Bronchial epithelial cell (primary cell): ENCODE data around the gene HCN2. TPM values are rescaled to one million over a fixed set of nuclear protein-coding genes. Genes with fewer than 3 reads are reported as not detected.

Experiments
- DNase-seq: peaks from one replicate; pipeline ENCODE4 v3.0.0-alpha.2; 2010; ENCODE audit warnings: low read depth
- FAIRE-seq: peaks from 2 replicates; lab custom pipeline; 2011; peaks lifted over from hg19 to GRCh38; lab: Jason Lieb, UNC
- H3K27me3 ChIP-seq: 2 replicates; pipeline ENCODE4 v1.5.1; 2011; ENCODE audit warnings: low read length; ENCODE audit not compliant: control insufficient read depth, insufficient read depth
- H3K36me3 ChIP-seq: 2 replicates; pipeline ENCODE4 v1.5.1; 2011; ENCODE audit warnings: low read length; ENCODE audit not compliant: control insufficient read depth, insufficient read depth
- H3K4me3 ChIP-seq: 2 replicates; pipeline ENCODE4 v1.5.1; 2011; ENCODE audit warnings: mild to moderate bottlenecking, low read depth, low read length, control low read depth
- total RNA-seq: library from RNA; depleted of rRNA; stranded (reverse); fragments of >200 nt; gene quantifications from 2 replicates; pipeline ENCODE4 v1.2.1, GENCODE V29; 2014
- TF ChIP-seq, protein P1 (sequence below): IDR thresholded peaks from 2 replicates; pipeline ENCODE4 v1.5.1; 2011; ENCODE audit warnings: mild to moderate bottlenecking, moderate library complexity, low read length, control low read depth, inconsistent platforms; ENCODE audit not compliant: insufficient read depth, severe bottlenecking

Gene HCN2
- total RNA-seq, 1 donor from 2014 or later, result under 0.01 TPM

GRCh38 chr19:567296-567900, 22.3 kb upstream of the HCN2 start:
- TF ChIP-seq, protein P1, sequence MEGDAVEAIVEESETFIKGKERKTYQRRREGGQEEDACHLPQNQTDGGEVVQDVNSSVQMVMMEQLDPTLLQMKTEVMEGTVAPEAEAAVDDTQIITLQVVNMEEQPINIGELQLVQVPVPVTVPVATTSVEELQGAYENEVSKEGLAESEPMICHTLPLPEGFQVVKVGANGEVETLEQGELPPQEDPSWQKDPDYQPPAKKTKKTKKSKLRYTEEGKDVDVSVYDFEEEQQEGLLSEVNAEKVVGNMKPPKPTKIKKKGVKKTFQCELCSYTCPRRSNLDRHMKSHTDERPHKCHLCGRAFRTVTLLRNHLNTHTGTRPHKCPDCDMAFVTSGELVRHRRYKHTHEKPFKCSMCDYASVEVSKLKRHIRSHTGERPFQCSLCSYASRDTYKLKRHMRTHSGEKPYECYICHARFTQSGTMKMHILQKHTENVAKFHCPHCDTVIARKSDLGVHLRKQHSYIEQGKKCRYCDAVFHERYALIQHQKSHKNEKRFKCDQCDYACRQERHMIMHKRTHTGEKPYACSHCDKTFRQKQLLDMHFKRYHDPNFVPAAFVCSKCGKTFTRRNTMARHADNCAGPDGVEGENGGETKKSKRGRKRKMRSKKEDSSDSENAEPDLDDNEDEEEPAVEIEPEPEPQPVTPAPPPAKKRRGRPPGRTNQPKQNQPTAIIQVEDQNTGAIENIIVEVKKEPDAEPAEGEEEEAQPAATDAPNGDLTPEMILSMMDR, result no peak
- Histone ChIP-seq H3K36me3 (no peaks in the 10 kb centered on the region), H3K4me3 (no peak overlapping the region), H3K27me3 (no peaks in the 10 kb centered on the region)
- FAIRE-seq (no peak), DNase-seq (no peak)

- DNase-seq (no peak), FAIRE-seq (no peak)
- Histone ChIP-seq H3K27me3 (no peaks in the 10 kb centered on the region), H3K4me3 (no peak overlapping the region), H3K36me3 (peaks cover 2% of the 10 kb centered on the region)
- TF ChIP-seq, protein P1, result no peak
These were observed 19.4 kb upstream of the HCN2 start for GRCh38 chr19:570251-570686.

DNA sequence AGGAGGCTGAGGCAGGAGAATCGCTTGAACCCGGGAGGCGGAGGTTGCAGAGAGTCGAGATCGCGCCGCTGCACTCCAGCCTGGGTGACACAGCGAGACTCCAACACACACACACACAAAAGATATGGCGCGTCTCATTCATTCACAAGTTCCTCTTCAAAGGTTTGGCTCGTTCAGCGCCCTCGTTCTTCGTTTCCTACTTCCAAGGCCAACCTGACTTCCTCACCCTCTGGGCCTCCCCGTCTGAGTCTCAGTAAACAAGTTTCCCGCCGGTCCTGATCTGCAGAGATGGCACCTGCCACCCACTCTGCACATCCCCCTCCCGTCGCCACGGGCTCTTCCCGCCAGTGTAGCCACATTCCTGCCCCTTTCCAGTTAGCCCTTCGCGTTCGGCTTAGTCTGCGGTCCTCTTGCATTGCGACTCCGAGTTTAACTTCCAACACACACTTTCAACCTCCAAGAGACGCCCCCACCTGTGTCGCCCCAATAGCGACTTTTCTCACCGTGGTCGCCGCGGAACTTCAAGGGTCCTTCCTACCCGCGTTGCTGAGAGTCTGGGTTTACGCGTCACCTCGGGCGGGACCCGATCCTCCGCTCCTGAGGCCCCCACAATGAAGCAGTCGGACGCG, 18.6 kb upstream of the HCN2 start:
- Histone ChIP-seq H3K4me3 (peak overlapping the region; percentile 46), H3K36me3 (peaks cover 2% of the 10 kb centered on the region), H3K27me3 (no peaks in the 10 kb centered on the region)
- TF ChIP-seq, protein P1, result no peak
- peak; percentile 33 for DNase-seq
- no peak for FAIRE-seq

GRCh38 chr19:571566-571974, 18.1 kb upstream of the HCN2 start:
- TF ChIP-seq, protein P1, result no peak
- FAIRE-seq (no peak), DNase-seq (peak; percentile 35)
- no peaks in the 10 kb centered on the region for H3K27me3 ChIP-seq
- H3K4me3 ChIP-seq, result peak overlapping the region; percentile 46
- peaks cover 2% of the 10 kb centered on the region for H3K36me3 ChIP-seq

DNA sequence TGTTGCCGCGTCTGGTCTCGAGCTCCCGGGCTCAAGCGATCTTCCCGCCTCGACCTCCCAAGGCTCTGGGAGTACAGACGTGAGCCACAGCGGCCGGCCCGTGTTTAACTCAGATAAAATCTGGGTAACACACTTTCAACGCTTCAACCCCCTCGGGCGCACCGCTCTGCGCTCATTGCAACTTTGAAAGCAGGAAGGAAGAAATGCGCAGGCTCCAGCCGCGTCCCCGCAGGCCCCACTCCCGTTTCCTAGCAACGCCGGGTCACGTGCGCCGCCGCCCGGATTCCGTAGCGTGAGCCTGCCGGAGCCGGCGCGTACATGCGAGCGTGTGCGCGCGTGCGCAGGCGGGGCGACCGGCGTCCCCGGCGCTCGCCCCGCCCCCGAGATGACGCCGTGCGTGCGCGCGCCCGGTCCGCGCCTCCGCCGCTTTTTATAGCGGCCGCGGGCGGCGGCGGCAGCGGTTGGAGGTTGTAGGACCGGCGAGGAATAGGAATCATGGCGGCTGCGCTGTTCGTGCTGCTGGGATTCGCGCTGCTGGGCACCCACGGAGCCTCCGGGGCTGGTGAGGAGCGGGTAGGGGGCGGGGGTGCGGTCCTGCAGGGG, 17.4 kb upstream of the HCN2 start, which contains the start of gene BSG:
Gene BSG (plus strand): TSS at position 457 of the 603 bp plus-strand sequence. CDS start 39 bp downstream, at position 496.
- H3K36me3 ChIP-seq, result peaks cover 5% of the 10 kb centered on the region
- FAIRE-seq (no peak), DNase-seq (peak; percentile 90)
- TF ChIP-seq, protein P1, result no peak
- peak within 1 kb of the TSS; percentile 90 for H3K4me3 ChIP-seq
- H3K27me3 ChIP-seq, result no peaks in the 10 kb centered on the region
